Inferior parietal cortex (tissue), 1 donor: ENCODE results near the gene HRH3.

Experiments
- DNase-seq: peaks from one replicate; pipeline ENCODE4 v3.0.0-alpha.2; 2016; ENCODE audit errors: extremely low spot score

The HRH3 gene

GRCh38 chr20:62219992-62220665, at the start of gene HRH3:
Gene HRH3 (minus strand): TSS chr20:62220278. CDS start chr20:62219970, 308 bp downstream.
- DNase-seq: no peak

- DNase-seq: no peak
Measured at GRCh38 chr20:62269871-62270270, 49.8 kb upstream of the HRH3 start.

GRCh38 chr20:62269378-62269777, 49.3 kb upstream of the HRH3 start:
- no peak for DNase-seq

- DNase-seq: no peak
Measured at GRCh38 chr20:62268228-62268900, 48.3 kb upstream of the HRH3 start.

GRCh38 chr20:62267543-62267942, 47.5 kb upstream of the HRH3 start:
- peak; percentile 18 for DNase-seq

DNA sequence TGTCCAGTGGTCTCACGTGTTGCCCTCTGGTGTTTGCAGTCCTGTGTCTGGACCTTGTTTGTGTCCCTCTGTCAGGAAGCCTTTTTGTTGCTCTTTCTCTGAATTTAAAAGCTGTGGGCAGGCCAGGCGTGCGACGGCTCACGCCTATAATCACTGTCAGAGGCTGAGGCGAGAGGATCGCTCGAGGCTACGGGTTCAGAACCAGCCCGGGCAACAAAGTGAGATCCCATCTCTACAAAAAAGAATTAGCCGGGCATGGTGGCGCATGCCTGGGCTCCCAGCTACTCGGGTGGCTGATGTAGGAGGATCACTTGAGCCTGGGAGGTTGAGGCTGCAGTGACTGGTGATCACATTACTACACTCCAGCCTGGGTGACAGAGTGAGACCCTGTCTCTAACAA, 46.8 kb upstream of the HRH3 start:
- DNase-seq: no peak

GRCh38 chr20:62266340-62266739, 46.3 kb upstream of the HRH3 start:
- no peak for DNase-seq

- no peak for DNase-seq
Measured at GRCh38 chr20:62265365-62265764, 45.3 kb upstream of the HRH3 start.

DNA sequence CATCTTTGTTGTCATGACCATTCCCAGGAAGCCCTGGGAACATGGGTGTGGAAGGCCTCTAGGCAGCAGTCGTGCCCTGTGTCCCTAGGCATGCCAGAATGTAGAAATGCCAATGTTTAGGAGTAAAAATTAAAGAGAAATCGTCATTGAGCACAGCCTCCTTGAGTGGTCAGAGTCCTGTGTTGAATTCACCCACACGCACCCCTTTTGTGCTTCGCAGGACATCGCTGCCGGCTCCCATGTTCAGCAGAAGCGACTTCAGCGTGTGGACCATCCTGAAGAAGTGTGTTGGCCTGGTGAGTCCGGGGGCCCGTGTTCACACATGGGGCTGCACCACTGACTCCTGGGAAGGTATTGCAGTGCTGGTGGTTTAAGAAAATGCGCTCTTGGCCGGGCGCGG, 43.3 kb upstream of the HRH3 start:
- DNase-seq: no peak

DNA sequence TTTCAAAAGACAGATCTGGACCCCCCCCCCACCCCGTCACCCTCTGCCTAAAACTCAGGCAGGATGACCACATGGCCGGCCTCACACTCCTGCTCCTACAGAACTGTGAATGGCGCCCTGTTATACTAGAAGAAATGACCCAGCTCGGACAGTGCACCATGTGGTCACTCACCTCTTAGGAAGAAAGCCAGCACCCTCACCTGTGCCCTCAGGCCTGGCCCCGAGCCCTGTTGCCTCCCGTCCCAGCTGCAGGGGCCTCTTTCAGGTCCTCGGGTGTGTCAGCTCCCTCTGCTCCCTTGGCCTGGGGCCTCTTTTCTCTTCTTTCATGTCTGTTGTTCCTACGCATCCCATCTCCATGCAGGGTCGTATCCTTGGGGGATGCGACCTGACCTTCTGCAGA, 42.0 kb upstream of the HRH3 start:
- no peak for DNase-seq

GRCh38 chr20:62259294-62259565, 39.2 kb upstream of the HRH3 start:
- no peak for DNase-seq

GRCh38 chr20:62258499-62259293, 38.6 kb upstream of the HRH3 start:
- no peak for DNase-seq

DNA sequence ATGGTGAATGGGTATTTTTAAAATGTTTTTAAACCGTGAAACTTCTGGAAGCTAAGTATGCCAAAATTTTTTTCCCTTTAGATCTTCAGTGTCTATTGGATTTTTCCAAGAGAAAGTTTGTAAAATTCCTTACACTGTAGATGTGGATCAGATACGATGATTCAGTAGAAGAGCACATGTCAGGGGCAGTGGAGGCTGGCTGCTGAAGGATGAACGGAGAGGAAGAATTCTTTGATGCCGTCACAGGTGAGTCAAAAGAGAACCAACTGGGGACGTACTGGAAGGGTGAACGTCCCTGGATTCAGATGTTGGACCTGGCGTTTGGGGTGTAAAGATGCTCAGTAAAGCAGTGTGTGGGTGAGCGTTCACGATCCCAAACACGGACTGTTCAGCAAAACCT, 35.9 kb upstream of the HRH3 start:
- DNase-seq: no peak

DNA sequence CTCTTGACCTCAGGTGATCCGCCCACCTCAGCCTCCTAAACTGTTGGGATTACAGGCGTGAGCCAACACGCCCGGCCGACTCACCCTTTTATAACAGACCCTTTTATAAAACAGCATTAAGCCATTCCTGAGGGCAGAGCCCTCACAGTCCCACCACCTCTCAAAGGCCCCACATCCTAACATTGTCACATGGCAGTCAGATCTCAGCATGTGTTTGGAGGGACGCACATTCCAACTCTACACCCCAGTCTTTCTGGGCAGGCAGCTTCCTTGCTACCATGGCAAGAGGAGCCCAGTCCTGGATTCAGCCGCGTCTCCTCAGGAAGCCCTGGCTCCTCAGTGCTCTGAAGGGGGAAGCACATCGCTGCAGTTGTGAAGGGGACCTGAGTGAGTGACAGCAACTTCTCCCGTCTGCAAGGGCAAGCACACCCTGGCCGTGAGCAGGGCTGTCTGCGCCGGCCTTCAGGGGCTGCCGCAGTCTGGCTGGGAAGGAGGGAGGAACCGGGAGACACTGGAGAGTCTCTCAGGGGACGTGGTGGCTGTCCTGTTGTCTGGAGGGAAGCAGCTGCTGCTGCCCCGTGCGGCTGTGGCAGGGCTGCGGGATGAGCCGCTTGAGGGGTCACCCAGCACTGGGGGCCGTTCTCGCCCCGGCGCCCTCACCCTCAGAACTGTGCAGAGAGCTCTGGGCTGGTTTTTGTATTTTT, 34.1 kb upstream of the HRH3 start:
- DNase-seq: no peak

GRCh38 chr20:62253398-62253797, 33.3 kb upstream of the HRH3 start:
- DNase-seq: no peak

DNA sequence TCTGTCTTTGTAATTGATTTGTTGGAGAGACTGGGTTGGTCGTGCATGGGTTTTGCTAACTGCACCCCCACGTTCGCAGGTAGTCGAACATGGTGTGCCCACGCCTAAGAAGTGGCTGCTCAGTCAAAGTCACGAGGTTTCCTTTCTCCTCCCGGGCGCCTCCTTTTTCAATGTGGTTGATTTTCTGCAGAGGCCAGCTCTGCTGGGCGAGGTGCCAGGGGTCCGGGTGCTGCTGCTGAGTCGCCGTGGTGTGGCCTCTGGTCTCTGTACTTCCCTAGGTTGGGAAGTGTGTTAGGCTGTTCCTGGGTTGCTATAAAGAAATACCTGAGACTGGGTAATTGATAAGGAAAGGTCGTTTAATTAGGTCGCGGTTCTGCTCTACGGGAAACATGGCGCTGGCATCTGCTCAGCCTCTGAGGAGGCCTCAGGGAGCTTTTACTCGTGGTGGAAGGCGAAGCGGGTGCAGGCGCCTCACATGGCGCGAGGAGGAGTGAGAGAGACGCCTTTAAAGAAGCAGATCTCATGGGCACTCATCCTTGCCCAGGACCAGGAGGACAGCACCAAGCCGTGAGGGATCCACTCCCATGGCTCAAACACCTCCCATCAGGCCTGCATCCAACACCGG, 32.4 kb upstream of the HRH3 start:
- DNase-seq: no peak

- DNase-seq: no peak
Measured at GRCh38 chr20:62248890-62249560, 28.9 kb upstream of the HRH3 start.

GRCh38 chr20:62246872-62247652, 27.0 kb upstream of the HRH3 start:
- DNase-seq: no peak

DNA sequence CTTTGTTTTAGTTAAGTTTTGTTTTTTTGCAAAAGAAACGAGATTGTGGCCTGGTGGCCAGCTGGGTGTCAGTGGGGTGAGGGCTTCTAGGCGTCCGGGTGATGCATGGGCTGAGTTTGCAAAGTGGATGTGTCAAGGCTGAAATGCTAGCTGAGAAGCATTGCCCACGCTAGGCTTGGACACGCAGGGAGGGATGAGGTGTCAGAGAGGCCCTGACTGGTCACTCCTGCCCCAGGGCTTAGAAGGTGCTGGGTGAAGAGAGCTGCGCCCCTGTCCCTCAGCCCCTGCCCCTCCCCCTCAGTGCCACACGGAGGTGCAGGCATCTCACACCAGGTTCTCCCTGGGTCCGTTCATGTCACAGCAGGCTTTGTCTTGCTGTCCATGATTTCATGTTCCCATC, 26.4 kb upstream of the HRH3 start:
- DNase-seq: no peak

GRCh38 chr20:62245911-62246280, 25.8 kb upstream of the HRH3 start:
- no peak for DNase-seq

DNA sequence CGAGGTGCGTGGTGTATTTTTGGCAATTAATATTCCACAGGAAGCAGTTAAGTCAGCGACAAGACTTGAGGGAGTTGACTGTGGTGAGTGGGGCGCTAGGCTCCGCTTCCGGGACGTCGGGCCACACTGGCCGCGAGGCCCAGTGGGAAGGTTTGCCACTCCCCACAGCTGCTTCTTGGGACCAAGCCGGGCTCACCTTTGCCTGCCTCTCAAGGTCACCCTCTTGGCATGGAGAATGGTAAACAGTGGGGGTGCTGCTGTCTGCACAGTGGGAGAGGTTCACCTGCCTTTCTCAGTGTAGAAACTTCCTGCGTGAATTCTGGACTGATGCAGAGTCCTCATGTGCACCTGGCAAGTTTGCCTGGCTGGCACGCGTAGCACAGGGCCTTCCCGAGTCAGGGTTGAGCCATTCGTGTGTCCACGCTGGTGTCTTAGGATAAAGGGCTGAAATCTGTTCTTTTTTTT, 24.6 kb upstream of the HRH3 start:
- DNase-seq: no peak
